Measurements from ENCODE around the gene TSPOAP1.

DNA sequence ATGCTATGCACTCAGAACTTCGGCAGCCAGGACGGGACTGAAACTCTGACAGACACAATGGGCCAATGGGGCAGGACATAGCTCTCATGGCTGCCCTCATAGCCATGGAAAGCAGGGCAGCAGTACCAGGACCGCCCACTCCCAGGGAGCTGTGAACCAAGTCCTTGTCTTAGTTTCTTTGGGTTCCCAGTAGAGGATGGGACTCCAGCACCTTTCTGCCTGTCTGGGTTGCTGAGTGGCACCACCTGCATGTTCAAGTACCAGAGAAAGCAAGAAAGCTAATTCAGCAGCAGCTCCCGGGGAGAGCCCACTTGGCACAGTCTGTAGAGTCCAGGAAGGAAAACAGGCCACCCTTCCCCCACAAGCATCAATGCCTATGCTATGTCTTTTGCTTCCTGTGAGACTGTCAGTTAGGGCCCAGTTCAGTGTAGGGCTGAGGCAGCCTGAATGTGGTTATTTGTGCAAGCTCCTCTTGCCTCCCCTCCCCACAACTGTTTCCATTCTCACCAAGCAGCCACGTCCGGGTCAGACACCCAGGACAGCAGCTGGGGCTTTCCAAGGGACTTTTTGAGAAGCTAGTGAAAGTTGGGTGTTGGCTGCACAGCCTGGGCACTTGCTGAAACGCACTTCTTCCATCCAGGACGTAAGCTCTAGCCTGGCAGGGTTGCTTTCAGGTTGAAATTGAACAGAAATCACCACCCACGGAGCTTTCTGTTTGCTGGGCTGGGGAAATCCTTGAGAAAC lies 15.6 kb upstream of the TSPOAP1 start:
- TF ChIP-seq, protein P1, sequence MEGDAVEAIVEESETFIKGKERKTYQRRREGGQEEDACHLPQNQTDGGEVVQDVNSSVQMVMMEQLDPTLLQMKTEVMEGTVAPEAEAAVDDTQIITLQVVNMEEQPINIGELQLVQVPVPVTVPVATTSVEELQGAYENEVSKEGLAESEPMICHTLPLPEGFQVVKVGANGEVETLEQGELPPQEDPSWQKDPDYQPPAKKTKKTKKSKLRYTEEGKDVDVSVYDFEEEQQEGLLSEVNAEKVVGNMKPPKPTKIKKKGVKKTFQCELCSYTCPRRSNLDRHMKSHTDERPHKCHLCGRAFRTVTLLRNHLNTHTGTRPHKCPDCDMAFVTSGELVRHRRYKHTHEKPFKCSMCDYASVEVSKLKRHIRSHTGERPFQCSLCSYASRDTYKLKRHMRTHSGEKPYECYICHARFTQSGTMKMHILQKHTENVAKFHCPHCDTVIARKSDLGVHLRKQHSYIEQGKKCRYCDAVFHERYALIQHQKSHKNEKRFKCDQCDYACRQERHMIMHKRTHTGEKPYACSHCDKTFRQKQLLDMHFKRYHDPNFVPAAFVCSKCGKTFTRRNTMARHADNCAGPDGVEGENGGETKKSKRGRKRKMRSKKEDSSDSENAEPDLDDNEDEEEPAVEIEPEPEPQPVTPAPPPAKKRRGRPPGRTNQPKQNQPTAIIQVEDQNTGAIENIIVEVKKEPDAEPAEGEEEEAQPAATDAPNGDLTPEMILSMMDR (conservative IDR thresholded peaks at IDR 0.05; ENCODE audit: low read depth, low read length): no peak
- TF ChIP-seq EZH2 (IDR thresholded peaks at IDR 0.05; ENCODE audit: low read length, unreplicated experiment) (no peak), EZH2phosphoT487 (IDR thresholded peaks at IDR 0.05; ENCODE audit: borderline replicate concordance, low read length) (no peak)

All from PC-3 (cell line).